ENCODE results near the gene SLC6A6. TPM values are rescaled to one million over a fixed set of nuclear protein-coding genes. Genes with fewer than 3 reads are reported as not detected.

SLC6A6 gene
- total and polyA plus RNA-seq, 10 donors, result 3.4 to 150 (median 104) TPM

DNA sequence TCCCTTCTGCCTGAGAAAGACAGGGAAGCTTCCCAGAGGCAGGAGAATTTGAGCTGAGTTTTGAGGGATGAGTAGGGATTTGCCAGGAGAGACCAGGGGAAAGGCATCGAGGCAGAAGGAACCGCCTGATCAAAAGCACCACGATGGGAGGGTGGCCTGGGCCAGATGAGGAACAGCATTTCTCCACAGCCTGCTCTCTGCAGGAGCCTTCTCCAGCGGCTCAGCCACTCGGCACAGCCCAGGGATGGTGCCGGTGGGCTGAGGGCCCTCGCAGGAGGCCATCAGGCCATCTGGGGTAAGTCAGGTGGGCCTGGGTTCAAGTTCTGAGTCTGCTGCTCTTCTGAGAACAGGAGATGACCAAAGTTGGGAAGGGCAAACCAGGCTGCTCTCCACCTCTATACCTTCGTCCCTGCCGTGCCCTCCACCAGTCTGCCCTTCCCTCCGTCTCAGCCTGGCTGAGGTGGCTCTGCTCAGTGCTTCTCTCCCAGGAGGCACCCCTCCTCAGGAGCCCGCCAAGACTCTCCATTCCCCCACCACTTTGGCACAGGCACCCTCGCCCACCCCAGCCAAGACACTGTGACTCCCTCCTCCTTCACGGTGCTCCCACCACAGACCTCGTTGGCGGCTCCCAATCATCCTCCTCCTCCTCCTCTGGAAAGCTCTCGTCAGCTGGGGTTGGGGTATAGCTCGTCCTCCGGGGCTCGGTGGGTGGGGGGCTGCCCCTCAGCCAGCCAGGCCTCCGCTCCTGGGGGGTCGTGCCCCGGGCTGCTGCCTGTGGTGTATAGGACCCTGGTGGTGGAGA lies 102.8 kb downstream of the SLC6A6 start:
- Histone ChIP-seq H3K36me3 (no peaks in the 10 kb centered on the region), H3K27ac (no peak overlapping the region), H3K27me3 (replicated peaks in 1 of 7) (peaks cover 0 to 12% (median 0%) of the 10 kb centered on the region in 7 donors), H3K9me3 (peaks cover 5 to 35% (median 27%) of the 10 kb centered on the region in 8 donors), H3K4me3 (no peak overlapping the region), H3K4me1 (peaks cover 0 to 9% (median 4%) of the 10 kb centered on the region in 6 donors)
- peak; percentile 64 for DNase-seq
- 80 to 85% (median 82%) methylated on average over 19 to 22 of the region's 22 CpGs for WGBS, 5 donors
- no peak for TF ChIP-seq POLR2A (IDR thresholded peaks at IDR 0.05)
- no peak for TF ChIP-seq CTCF (IDR thresholded peaks at IDR 0.05 in 8 of 11, conservative IDR thresholded peaks at IDR 0.05 in 3 of 11)
- no peak for TF ChIP-seq POLR2AphosphoS5 (IDR thresholded peaks at IDR 0.05)
- intact Hi-C loops (cut with DNase I; ENCODE audit: low total_unique reads), result no loop called here

DNA sequence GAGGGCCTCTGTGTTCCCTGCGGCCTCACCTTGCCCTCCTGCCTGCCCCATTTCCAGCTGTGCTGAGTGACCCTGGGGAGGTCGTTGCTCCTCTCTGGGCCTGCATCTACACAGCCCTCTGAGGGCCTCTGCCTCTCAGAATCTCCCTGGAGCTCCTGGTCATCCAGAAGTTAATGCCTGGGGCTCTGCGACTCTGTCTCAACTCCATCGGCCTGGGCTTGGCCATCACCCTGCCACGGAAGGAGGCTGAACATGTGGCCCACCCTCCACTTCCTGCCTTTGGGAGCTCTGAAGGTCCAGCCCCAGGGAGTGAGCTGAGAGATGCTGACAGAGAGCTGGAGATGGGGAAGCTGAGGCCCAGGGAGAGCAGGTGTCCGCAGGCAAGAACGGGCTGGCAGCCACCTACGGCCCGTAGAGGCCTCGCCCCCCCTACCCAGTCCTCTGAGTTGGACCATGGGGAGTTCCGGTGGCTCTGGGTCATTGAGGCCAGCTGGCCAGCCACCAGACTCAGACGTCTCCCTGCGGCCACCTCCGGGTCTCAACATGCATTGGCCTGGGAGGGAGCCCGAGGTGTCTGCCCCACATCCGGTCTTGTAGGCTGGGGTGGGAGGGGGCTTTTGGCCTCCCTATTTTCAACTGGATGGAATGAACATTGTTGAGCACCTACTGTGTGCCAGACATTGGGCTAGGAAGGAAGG lies 103.5 kb downstream of the SLC6A6 start:
- TF ChIP-seq POLR2A (IDR thresholded peaks at IDR 0.05) (no peak), POLR2AphosphoS5 (IDR thresholded peaks at IDR 0.05) (no peak), CTCF (IDR thresholded peaks at IDR 0.05 in 8 of 11, conservative IDR thresholded peaks at IDR 0.05 in 3 of 11) (no peak)

DNA sequence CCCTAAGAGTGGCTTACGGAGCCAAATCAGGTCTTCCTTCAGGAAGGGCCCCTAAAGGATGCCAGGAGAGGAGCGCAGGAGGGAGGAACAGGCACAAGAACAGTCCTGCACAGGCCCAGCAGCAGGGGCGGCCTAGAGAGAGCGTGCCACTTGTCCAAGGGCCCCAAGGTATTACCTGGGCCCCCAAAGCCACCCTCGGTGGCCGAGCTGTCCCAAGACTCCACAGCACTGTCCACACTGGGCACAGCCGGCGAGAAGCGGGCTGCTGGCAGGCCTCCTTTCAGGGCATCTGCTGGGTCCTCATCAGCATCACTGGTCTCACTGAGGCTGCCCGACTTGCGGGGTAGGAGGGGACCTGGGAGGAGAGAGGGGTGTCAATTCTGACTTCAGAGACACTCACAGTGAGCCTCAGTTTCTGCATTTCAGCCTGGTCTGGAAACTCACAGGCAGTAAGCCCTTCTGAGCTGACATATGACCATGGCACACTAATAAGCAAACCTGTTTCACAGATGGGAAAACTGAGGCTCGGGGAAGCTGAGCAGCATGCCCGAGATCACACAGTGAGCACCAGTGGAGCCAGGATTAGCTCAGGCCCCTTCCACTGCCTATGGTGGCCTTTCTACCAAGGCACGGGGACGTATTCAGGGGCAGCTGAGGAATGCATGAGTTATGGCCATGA lies 104.4 kb downstream of the SLC6A6 start:
- TF ChIP-seq POLR2AphosphoS5 (IDR thresholded peaks at IDR 0.05), result no peak
- peak in 1 of 11 experiments; percentile 3 for TF ChIP-seq CTCF (IDR thresholded peaks at IDR 0.05 in 8 of 11, conservative IDR thresholded peaks at IDR 0.05 in 3 of 11)
- WGBS, 5 donors, result 81 to 89% (median 83%) methylated on average over 13 to 15 of the region's 15 CpGs
- no peak for DNase-seq
- no peak overlapping the region for H3K27ac ChIP-seq
- H3K27me3 ChIP-seq (replicated peaks in 1 of 7), result peaks cover 0 to 12% (median 0%) of the 10 kb centered on the region in 7 donors
- no peak overlapping the region for H3K4me3 ChIP-seq
- H3K4me1 ChIP-seq, result peaks cover 0 to 9% (median 4%) of the 10 kb centered on the region in 6 donors
- peaks cover 5 to 20% (median 17%) of the 10 kb centered on the region in 8 donors for H3K9me3 ChIP-seq
- intact Hi-C loops (cut with DNase I; ENCODE audit: low total_unique reads), result no loop called here
- no peaks in the 10 kb centered on the region for H3K36me3 ChIP-seq

More for the DNA sequence above, 103.5 kb downstream of the SLC6A6 start:
- WGBS, 5 donors, result 69 to 83% (median 76%) methylated on average over 9 to 16 of the region's 16 CpGs
- peaks cover 5 to 28% (median 25%) of the 10 kb centered on the region in 8 donors for H3K9me3 ChIP-seq
- no peak overlapping the region for H3K27ac ChIP-seq
- H3K4me1 ChIP-seq, result peaks cover 0 to 9% (median 4%) of the 10 kb centered on the region in 6 donors
- H3K4me3 ChIP-seq, result no peak overlapping the region
- DNase-seq, result peak; percentile 71
- intact Hi-C loops (cut with DNase I; ENCODE audit: low total_unique reads), result no loop called here
- H3K27me3 ChIP-seq (replicated peaks in 1 of 7), result peaks cover 0 to 12% (median 0%) of the 10 kb centered on the region in 7 donors
- H3K36me3 ChIP-seq, result no peaks in the 10 kb centered on the region

All from spleen (tissue), 11 donors.